HG02973 (cell line): ENCODE measurements around the gene TMSB15B.
"Not testable (repeated sequence)": the region's sequence is repeated elsewhere in the genome, so short reads cannot be mapped to it uniquely, and the experiment has no call there.

Experiments used
- ATAC-seq: cut with Tn5 transposase; IDR thresholded peaks from one replicate; pipeline ENCODE4 v1.9.1; 2021; ENCODE audit warnings: moderate library complexity; ENCODE audit not compliant: unreplicated experiment

Gene TMSB15B

DNA sequence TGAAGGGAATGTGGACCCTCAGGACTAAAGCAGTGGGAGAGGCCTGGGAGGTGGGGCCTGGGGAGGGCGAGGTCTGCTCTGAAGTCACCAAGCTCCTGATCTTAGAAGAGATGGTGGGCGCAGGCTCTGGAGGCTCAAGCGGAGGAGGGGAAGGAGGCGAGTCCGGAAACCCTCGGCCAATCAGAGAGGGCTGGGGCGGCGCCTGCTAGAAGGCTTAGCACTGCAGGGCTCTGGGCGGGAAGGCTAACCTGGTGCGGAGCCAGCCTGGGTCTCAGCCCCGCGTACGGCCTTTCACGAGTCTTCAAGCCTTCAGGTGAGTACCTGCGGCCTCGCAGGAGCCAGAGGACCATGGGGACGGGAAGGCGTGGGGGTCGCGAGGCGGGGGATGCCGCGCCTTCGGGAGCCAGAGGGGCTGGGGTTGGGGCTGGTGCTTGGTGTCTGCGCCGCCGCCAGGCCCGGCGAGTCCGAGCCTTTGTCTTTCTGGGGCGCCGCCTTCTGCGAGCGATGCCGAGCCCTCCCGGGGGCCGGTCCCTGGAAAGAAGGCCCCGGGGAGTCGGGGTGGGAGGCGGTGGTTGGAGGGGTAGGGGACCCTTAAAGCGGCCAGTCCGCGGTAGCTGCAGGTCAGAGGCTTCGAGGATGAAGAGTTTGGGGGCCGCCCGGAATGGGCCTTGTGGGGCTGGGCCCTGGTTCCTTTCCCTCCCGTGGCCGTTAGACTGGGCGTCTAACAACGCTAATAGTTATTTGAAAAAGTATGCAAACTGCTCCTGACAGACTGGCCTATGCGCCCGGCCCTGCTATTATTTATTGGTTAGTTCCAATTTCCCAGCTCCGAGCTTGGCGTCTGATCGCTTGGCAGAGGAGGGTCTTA, at the start of gene TMSB15B:
Gene TMSB15B (plus strand): TSS at position 217 of the 868 bp plus-strand sequence.
- ATAC-seq: peak; percentile 99

DNA sequence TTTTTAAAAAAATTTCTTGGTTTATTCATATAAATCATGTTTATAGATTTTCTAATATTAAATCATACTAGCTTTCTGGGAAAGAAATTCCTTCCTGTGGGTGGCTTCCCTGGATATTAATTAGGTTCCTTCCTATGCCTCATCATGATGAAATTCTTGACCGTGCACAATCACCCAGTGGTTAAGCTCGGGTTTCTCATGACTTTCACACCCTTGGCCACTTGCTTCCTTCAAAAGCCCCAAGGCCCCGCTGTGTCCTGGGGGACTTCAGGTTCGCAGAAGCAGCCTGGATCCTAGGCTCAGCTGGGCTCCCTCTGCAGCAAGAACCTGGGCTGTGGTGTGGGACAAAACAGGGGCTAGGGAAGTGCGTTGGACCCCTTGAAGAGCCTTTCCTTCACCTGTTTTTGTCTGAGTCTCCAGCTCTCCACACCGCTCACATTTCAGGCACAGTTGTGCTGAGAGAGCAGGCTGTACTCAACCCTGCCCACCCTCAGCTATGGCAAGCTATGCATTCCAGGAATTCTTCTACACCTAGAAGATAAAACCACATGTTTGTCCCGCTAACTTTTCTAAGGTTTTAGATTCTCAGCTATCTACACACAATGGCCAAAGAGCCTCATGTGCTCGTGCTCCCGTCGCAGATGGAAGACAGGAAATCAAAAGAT, 48.9 kb upstream of the TMSB15B start:
- ATAC-seq: no peak

DNA sequence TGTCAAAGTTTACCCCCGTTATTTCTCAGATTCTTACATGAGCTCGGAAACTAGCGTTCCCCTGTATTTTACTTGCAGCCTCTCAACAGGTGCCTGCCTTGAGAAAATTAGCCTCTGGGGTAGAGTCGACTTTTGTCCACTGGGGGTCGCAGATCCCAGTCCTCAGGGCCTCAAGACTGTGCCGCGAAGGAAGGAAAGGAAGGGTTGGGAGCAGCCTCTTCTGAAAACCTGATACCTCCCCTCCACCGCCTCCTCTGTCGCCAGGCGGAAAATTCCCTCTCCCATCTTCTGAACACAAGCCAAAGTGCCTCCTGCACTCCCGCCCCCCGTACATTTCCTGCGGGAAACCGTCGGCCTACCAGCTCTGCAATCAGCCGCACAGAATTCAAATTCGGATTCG, 44.4 kb upstream of the TMSB15B start:
- ATAC-seq: peak; percentile 39

DNA sequence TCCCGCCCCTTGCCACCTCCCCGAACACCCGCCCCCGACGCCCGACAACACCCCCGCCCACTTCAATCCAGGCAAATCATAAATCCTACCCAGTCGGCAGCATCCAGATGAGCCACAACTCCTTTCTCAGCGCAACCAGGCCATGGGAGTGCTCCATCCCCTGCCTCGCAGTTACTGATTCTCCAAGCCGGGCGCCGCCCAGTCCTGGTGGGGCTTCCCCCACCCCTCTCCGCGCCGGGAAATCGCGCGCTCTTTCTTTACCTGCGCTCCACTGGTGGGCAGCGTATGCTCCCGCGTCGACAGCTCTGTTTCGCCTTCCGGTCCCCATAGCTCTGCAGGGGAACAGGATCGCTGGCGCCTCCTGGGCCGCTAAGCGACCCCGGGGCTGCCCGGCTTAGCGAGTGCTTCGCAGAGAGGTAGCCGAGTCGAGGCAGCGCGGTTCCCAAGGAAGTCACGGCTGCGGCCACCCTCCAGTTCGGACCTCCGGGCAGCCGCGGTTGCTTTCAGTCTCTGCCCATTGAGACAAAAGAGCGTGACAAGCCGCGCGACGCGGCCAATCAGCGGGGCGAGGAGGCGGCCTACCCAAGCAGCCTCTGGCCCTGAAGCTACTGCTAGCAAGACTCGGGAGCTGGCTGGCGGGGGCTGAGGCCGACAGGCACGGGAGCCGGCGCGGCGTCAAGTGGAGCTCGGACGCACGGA, 43.7 kb upstream of the TMSB15B start:
- peak; percentile 67 for ATAC-seq

DNA sequence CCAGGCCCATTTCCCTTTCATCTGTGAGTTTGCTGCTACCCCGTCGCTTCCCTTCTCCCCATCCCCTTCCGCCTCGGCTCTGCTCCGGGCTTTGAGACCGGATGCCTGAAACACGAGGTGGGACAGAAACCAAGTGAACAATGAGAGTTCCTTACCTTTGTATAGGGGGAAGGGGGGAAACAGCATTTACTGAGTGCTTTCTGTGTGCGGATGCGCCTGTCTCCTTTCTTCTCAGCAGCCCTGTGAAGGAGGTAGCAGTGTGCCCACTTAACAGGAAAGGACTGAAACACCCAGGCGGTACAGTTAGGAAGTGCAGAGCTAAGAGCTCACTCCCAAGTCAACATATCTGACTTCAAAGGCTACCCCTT, 43.2 kb upstream of the TMSB15B start:
- ATAC-seq: peak; percentile 40

DNA sequence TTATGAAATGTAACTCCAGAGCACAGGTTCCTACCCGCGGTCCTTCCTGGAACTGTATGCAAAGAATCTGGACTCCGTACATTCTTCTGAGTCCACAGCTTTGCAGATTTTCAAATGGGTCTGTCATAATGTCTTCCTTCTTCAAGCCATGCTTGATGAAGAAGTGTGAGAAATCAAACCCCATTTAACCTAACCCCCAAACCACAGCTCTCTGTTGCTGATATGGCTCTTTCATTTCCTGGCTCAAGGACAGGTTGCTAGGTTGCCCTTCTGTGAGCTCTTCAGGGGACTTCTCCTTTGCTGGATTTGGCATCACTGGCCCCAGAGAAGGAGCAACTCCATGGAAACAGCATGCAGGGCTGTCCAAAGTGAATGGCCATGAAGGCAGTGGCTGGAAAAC, 41.9 kb upstream of the TMSB15B start:
- peak; percentile 46 for ATAC-seq

DNA sequence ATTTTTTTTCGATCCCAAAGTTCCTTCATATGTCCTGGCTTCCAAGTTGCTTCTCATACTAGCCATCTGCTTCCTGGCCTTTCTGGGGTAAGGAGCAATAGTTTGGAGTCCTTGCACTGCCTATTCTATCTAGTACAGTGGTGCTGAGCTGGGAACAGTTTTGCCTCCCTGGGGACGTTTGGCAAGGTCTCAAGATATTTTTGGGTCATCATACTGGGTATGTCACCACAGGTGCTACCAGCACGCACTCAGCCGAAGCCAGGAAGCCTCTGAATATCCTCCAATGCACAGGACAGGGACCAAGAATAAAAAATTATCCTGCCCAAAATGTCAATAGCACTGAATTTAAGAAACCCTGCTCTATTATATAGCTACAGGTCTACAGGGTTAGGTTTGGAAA, 35.4 kb upstream of the TMSB15B start:
- ATAC-seq: no peak

DNA sequence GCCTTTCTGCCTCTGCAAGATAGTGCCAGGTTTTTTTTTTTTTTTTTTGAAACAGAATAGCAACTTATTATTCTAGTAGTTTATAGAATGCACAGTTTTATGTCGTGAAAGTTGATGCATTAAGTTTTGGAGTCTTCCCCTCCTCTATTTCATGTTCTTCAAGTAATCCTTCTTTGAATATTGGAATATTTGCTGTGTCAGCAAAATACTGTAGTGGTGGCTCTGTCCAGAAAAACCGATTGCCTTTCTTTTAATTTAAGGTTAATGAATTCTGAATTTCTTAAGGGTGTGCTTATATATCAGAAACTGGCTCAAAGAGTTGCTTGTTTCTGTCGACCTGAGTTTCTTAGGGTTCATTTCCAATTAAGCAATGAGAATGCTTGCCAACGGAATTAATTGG, 34.8 kb upstream of the TMSB15B start:
- no peak for ATAC-seq

DNA sequence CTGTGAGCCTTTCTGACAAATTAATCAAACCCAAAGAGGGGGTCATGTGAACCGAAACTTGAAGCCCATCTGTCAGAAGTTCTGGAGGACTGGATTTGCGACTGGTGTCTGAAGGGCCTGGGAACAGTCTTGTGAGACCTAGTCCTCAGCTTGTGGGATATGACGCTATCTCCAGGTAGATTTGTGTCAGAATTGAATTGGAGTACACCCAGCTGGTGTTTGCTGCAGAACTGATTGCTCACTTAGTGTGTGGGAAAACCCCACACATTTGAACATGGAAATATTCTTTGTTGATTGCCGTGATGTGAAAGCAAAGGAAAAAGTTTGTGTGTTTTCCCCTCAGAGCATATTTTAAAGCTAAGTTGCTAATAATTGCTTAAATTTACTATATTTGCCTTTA, 30.3 kb upstream of the TMSB15B start:
- peak; percentile 92 for ATAC-seq

DNA sequence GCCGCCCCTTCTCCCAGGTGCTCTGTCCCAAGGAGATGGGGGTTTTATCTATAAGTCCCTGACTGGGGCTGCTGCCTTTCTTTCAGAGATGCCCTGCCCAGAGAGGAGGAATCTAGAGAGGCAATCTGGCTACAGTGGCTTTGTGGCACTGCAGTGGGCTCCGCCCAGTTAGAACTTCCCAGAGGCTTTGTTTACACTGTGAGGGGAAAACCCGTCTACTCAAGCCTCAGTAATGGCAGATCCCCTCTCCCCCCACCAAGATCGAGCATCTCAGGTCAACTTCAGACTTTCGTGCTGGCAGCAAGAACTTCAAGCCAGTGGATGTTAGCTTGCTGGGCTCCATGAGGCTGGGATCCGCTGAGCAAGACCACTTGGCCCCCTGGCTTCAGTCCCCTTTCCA, 22.2 kb upstream of the TMSB15B start:
- ATAC-seq: not testable (repeated sequence)

DNA sequence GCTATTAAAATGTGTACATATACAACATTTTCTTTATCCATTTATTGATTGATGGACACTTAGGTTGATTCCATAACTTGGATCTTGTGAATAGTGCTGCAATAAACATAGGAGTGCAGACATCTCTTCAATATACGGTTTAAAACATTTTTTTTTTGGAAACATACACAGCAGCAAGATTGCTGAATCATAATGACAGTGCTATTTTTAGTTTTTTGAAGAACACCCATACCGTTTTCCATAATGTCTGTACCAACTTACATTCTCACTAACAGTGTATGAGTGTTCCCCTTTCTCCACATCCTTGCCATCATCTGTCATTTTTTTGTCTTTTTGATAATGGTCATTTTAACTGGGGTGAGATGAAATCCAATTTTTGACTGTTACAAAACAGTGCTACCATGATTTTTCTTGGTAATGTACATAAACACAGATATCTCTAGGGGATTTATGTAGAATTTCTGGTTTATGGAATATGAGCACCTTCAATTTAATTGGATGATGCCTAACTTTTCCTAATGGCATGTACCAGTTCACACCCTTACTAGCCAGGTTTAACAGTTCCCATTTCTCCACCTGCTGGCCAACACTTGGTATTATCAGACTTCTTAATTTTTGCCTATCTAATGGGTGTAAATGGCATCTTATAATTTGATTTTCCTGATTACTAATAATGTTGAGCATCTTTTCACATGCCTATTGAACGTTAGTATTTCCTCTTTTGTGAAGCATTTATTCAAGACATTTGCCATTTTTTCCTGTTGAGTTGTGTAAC, 21.0 kb upstream of the TMSB15B start:
- peak; percentile 65 for ATAC-seq

DNA sequence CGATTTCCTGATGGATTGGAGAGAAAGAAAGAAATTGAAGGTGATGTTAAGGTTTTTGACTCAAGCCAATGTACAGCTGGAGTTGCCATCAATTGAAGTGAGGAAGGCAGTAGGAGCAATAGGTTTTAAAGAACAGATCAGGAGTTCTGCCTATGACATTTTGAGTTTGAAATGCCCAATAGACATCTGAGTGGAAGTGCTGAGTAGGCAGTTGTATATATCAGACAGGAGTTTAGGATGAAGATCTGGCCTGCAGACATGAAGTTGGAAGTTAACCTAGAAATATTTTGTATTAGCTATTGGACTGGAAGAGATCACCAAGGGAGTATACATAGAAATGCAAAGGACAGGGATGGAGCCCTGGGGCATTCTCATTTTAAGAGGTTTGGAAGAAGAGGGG, 12.9 kb upstream of the TMSB15B start:
- no peak for ATAC-seq

DNA sequence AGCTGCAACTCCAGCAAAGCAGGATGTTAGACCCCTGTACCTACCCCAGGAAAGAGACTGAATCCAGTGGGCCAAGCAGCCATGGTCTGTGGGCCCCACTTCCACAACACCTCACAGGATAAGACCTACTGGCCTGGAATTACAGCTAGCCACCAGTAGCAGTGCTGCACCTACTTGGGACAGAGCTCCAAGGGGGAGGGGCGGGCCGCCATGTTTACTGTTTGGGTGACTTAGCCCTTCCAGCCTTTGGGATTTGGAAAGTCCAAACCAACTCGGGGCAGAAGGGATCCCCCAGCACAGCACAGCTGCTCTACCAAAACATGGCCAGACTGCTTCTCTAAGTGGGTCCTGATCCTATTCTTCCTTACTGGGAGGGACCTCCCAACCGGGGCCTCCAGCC, 9.1 kb upstream of the TMSB15B start:
- no peak for ATAC-seq

DNA sequence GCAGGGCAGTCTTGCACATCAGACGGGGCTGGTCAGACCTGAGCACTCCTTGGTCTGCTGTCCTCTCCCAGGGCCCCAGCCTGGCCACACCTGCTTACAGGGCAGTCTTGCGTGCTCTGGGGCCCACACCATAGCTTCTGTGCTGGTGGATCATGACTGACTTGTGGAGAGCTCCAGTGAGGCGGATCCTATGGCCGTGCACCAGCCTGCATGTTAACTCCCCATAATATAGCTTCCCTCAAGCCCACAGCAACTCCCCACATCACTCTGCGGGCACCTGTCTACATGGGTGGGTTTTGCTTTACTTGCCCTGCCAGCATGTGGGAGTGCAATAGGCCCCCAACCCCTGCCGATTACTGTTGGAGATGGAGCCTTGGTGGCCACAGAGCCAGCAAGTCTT, 8.2 kb upstream of the TMSB15B start:
- ATAC-seq: no peak

DNA sequence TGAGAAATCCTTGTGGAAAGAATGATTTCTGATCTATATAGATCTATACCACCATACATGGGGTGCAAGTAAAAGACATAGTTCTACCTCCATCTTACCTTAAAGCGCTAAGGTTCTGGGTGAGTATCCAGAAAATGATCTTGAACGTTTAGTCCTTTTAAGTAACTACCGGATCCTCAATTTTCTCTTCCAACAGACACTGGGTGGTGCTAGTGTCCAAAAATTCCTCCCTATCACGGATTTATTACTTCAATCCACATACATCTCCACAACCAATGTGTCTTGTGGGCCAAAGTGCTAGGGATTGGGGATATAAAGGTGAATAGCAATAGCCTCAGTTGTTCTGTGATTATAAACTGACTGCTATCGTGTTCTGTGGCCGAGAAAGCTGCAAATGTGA, 1.8 kb upstream of the TMSB15B start:
- not testable (repeated sequence) for ATAC-seq

DNA sequence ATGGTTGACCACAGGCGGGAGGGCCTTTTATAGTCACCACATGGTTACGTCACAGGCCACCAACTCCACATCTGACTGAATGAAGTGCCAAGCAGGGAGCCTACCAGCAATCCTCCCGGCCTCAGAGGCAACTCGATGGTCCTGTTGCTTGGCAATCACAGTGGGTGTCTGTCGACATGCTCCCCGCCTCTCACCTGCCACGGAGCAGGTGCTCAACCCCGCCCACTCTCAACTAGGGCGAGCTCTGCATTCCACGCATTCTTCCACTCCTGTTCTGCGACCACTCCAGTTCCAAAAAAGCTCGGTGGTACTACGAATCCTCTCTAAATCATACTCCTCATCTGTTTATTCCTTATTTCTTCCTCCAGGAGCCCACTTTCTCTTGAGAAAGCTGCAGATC, 21.1 kb downstream of the TMSB15B start:
- ATAC-seq: not testable (repeated sequence)

DNA sequence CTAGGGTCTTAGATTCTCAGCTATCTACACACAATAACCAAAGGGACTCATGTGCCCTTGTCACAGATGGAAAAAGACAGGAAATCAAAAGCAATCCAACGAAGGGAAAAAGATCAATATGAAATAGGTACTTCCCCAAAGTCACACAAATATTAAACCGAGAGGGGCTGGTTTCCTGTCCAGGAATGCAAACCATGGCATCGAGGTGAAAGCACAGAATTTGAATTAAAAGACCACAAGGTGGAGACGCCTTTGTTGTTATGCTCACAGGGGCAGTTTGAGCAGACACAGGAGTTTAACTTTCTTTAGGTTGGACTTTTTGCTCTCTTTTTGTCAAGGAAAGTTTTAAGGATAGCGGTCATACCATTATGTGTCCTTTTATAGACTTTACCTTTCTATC, 36.8 kb downstream of the TMSB15B start:
- peak; percentile 58 for ATAC-seq

DNA sequence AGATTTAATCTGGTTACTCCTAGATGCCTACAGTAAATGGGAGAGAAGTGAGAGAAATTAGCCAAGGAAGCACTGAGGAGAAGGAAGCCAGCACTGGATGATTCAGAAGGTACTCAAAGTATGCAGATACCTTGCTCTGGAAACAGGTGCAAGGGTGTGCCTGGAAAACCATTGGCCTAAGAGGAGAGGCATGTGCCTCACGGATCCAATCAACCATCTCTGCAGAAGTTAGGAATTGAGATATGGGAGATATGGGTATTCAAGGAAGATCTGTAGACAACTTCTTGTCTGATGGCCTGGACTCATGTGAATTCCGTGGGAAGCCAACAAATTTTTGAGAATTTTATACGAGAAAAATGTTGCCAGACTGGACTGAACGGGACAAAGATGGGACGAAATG, 46.4 kb downstream of the TMSB15B start:
- ATAC-seq: no peak

DNA sequence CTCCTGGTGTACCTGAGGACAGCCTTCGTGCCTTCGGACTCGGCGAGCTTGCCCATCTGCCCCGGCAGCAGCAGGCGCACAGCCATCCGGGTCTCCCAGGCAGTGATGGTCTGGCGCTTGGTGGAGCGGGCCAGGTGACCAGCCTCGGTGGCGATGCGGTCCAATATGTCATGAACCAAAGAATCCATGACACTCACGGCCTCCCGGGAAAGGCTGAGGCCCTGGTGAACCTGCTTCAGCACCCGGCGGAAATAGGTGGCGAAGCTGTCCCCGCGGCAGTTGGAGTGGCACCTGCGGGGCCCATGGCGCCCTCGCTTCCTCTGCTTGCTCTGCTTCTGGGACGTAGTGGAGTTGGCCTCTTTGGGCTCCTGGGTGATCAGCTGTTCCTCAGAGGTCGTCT, 50.7 kb downstream of the TMSB15B start:
- ATAC-seq: no peak

DNA sequence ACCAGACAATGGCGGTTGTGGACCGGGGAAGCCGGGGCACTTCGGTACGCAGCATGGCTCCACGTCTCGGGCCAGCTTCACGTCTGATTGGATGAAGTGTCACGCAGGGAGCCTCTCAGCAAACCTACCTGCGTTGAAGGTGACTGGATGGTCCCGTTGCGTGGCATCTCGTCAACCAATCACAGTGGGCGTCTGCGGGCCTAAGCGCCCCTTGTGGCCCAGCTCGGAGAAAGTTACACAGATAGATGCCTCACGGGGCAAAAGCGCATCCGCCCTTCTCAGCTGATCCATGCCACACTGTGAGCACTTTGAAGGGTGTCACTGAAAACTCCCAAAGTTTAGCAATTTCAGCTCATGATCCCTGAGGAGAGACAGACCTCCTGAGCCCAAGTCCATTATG, 51.2 kb downstream of the TMSB15B start, which contains the start of gene H2BW1:
Gene H2BW1 (minus strand): TSS at position 103 of the 400 bp plus-strand sequence. CDS start 132 bp downstream, outside the sequence.
- ATAC-seq: no peak

DNA sequence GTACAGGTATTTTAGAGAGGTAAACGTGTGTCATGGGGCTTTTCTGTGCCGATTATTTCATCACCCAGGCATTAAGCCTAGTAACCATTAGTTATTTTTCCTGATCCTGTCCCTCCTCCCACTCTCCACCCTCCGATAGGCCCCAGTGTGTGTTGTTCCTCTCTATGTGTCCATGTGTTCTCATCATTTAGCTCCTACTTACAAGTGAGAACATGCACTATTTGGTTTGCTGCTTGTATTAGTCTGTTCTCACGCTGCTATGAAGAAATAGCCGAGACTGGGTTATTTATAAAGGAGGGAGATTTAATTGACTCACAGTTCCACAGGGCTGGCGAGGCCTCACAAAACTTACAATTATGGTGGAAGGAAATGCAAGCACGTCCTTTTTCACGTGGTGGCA, 53.1 kb downstream of the TMSB15B start:
- not testable (repeated sequence) for ATAC-seq
